HEK293 (cell line): ENCODE results near the gene KIF21B.

Source experiments
- KLF8 ChIP-seq: fragments of 450-650 bp; formaldehyde crosslinking; IDR thresholded peaks from 2 replicates; pipeline ENCODE4 v1.5.1; 2016; ENCODE audit warnings: missing biosample characterization, missing genetic modification characterization
- ZIC2 ChIP-seq: fragments of 450-650 bp; formaldehyde crosslinking; IDR thresholded peaks from 2 replicates; pipeline ENCODE4 v1.5.1; 2016; ENCODE audit warnings: missing biosample characterization, missing genetic modification characterization
- ZNF10 ChIP-seq: fragments of 450-650 bp; formaldehyde crosslinking; IDR thresholded peaks from 2 replicates; pipeline ENCODE4 v1.5.1; 2017; ENCODE audit warnings: missing biosample characterization, missing genetic modification characterization
- ZNF621 ChIP-seq: fragments of 450-650 bp; formaldehyde crosslinking; IDR thresholded peaks from 2 replicates; pipeline ENCODE4 v1.5.1; 2017; ENCODE audit warnings: missing biosample characterization, missing genetic modification characterization
- ZNF658 ChIP-seq: fragments of 450-650 bp; formaldehyde crosslinking; IDR thresholded peaks from 2 replicates; pipeline ENCODE4; 2016; ENCODE audit warnings: missing biosample characterization, missing genetic modification characterization
- TF ChIP-seq, protein P1 (sequence below): fragments of 450-650 bp; IDR thresholded peaks from 2 replicates; pipeline ENCODE4 v1.5.1; 2018; ENCODE audit warnings: missing biosample characterization, mild to moderate bottlenecking, missing genetic modification characterization
- TF ChIP-seq, protein P2 (sequence below): fragments of 450-650 bp; formaldehyde crosslinking; IDR thresholded peaks from 2 replicates; pipeline ENCODE4 v1.5.1; 2016; ENCODE audit warnings: missing biosample characterization, missing genetic modification characterization, borderline replicate concordance
- TF ChIP-seq, protein P3 (sequence below): fragments of 450-650 bp; formaldehyde crosslinking; IDR thresholded peaks from 2 replicates; pipeline ENCODE4 v1.5.1; 2016; ENCODE audit warnings: missing biosample characterization, missing genetic modification characterization
- TF ChIP-seq, protein P4 (sequence below): fragments of 450-650 bp; formaldehyde crosslinking; optimal IDR thresholded peaks from 2 replicates; pipeline ENCODE3; 2016; ENCODE audit warnings: missing biosample characterization, mild to moderate bottlenecking, missing genetic modification characterization
- TF ChIP-seq, protein P5 (sequence below): fragments of 450-650 bp; formaldehyde crosslinking; IDR thresholded peaks from 2 replicates; pipeline ENCODE4 v1.5.1; 2016; ENCODE audit warnings: missing biosample characterization, missing genetic modification characterization

DNA sequence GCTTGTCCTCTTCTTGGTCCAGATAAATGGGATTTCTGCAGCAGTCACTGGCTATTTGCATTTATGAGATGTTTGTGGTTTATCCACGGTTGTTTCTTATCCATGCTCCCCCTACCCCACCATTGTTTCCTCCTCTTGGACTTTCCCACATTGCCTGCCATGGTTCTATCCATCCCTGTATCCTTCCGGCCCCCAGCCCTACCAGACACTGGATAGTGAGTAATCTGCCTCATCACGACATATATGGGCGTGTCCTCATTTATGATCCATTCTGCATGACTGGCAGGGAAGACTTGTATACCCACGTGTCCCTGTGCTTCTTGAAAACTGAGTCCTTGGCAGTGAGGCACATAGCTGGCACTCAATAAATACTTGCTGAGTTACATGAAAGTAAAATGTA, 48.6 kb upstream of the KIF21B start:
- TF ChIP-seq ZNF658 (tag by site-specific recombination) (no peak), ZNF10 (tag by site-specific recombination) (no peak), ZIC2 (tag by site-specific recombination) (no peak), KLF8 (tag by site-specific recombination) (no peak), ZNF621 (tag by site-specific recombination) (no peak)
- TF ChIP-seq, protein P1, sequence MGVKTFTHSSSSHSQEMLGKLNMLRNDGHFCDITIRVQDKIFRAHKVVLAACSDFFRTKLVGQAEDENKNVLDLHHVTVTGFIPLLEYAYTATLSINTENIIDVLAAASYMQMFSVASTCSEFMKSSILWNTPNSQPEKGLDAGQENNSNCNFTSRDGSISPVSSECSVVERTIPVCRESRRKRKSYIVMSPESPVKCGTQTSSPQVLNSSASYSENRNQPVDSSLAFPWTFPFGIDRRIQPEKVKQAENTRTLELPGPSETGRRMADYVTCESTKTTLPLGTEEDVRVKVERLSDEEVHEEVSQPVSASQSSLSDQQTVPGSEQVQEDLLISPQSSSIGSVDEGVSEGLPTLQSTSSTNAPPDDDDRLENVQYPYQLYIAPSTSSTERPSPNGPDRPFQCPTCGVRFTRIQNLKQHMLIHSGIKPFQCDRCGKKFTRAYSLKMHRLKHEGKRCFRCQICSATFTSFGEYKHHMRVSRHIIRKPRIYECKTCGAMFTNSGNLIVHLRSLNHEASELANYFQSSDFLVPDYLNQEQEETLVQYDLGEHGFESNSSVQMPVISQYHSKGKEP (tag by site-specific recombination): no peak
- TF ChIP-seq, protein P2, sequence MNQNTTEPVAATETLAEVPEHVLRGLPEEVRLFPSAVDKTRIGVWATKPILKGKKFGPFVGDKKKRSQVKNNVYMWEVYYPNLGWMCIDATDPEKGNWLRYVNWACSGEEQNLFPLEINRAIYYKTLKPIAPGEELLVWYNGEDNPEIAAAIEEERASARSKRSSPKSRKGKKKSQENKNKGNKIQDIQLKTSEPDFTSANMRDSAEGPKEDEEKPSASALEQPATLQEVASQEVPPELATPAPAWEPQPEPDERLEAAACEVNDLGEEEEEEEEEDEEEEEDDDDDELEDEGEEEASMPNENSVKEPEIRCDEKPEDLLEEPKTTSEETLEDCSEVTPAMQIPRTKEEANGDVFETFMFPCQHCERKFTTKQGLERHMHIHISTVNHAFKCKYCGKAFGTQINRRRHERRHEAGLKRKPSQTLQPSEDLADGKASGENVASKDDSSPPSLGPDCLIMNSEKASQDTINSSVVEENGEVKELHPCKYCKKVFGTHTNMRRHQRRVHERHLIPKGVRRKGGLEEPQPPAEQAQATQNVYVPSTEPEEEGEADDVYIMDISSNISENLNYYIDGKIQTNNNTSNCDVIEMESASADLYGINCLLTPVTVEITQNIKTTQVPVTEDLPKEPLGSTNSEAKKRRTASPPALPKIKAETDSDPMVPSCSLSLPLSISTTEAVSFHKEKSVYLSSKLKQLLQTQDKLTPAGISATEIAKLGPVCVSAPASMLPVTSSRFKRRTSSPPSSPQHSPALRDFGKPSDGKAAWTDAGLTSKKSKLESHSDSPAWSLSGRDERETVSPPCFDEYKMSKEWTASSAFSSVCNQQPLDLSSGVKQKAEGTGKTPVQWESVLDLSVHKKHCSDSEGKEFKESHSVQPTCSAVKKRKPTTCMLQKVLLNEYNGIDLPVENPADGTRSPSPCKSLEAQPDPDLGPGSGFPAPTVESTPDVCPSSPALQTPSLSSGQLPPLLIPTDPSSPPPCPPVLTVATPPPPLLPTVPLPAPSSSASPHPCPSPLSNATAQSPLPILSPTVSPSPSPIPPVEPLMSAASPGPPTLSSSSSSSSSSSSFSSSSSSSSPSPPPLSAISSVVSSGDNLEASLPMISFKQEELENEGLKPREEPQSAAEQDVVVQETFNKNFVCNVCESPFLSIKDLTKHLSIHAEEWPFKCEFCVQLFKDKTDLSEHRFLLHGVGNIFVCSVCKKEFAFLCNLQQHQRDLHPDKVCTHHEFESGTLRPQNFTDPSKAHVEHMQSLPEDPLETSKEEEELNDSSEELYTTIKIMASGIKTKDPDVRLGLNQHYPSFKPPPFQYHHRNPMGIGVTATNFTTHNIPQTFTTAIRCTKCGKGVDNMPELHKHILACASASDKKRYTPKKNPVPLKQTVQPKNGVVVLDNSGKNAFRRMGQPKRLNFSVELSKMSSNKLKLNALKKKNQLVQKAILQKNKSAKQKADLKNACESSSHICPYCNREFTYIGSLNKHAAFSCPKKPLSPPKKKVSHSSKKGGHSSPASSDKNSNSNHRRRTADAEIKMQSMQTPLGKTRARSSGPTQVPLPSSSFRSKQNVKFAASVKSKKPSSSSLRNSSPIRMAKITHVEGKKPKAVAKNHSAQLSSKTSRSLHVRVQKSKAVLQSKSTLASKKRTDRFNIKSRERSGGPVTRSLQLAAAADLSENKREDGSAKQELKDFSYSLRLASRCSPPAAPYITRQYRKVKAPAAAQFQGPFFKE (tag by site-specific recombination): no peak
- TF ChIP-seq, protein P3, sequence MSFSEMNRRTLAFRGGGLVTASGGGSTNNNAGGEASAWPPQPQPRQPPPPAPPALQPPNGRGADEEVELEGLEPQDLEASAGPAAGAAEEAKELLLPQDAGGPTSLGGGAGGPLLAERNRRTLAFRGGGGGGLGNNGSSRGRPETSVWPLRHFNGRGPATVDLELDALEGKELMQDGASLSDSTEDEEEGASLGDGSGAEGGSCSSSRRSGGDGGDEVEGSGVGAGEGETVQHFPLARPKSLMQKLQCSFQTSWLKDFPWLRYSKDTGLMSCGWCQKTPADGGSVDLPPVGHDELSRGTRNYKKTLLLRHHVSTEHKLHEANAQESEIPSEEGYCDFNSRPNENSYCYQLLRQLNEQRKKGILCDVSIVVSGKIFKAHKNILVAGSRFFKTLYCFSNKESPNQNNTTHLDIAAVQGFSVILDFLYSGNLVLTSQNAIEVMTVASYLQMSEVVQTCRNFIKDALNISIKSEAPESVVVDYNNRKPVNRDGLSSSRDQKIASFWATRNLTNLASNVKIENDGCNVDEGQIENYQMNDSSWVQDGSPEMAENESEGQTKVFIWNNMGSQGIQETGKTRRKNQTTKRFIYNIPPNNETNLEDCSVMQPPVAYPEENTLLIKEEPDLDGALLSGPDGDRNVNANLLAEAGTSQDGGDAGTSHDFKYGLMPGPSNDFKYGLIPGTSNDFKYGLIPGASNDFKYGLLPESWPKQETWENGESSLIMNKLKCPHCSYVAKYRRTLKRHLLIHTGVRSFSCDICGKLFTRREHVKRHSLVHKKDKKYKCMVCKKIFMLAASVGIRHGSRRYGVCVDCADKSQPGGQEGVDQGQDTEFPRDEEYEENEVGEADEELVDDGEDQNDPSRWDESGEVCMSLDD (tag by site-specific recombination): no peak
- TF ChIP-seq, protein P4, sequence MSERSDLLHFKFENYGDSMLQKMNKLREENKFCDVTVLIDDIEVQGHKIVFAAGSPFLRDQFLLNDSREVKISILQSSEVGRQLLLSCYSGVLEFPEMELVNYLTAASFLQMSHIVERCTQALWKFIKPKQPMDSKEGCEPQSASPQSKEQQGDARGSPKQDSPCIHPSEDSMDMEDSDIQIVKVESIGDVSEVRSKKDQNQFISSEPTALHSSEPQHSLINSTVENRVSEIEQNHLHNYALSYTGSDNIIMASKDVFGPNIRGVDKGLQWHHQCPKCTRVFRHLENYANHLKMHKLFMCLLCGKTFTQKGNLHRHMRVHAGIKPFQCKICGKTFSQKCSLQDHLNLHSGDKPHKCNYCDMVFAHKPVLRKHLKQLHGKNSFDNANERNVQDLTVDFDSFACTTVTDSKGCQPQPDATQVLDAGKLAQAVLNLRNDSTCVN (tag by site-specific recombination): no peak
- TF ChIP-seq, protein P5, sequence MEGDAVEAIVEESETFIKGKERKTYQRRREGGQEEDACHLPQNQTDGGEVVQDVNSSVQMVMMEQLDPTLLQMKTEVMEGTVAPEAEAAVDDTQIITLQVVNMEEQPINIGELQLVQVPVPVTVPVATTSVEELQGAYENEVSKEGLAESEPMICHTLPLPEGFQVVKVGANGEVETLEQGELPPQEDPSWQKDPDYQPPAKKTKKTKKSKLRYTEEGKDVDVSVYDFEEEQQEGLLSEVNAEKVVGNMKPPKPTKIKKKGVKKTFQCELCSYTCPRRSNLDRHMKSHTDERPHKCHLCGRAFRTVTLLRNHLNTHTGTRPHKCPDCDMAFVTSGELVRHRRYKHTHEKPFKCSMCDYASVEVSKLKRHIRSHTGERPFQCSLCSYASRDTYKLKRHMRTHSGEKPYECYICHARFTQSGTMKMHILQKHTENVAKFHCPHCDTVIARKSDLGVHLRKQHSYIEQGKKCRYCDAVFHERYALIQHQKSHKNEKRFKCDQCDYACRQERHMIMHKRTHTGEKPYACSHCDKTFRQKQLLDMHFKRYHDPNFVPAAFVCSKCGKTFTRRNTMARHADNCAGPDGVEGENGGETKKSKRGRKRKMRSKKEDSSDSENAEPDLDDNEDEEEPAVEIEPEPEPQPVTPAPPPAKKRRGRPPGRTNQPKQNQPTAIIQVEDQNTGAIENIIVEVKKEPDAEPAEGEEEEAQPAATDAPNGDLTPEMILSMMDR (tag by site-specific recombination): no peak
